GM12875 (cell line): Measurements from ENCODE around the gene SH2D4B.

Experiments used
- H3K4me3 ChIP-seq: one replicate; pipeline ENCODE4 v1.5.1; 2011; ENCODE audit warnings: low read depth, low read length, control low read depth
- TF ChIP-seq, protein P1 (sequence below): IDR thresholded peaks from 2 replicates; pipeline ENCODE4 v1.5.1; 2011; ENCODE audit warnings: low read depth, mild to moderate bottlenecking, control low read depth, inconsistent platforms, low read length, moderate library complexity, borderline replicate concordance; ENCODE audit not compliant: insufficient read depth

Gene SH2D4B

GRCh38 chr10:80609331-80609730, 71.6 kb downstream of the SH2D4B start:
- TF ChIP-seq, protein P1, sequence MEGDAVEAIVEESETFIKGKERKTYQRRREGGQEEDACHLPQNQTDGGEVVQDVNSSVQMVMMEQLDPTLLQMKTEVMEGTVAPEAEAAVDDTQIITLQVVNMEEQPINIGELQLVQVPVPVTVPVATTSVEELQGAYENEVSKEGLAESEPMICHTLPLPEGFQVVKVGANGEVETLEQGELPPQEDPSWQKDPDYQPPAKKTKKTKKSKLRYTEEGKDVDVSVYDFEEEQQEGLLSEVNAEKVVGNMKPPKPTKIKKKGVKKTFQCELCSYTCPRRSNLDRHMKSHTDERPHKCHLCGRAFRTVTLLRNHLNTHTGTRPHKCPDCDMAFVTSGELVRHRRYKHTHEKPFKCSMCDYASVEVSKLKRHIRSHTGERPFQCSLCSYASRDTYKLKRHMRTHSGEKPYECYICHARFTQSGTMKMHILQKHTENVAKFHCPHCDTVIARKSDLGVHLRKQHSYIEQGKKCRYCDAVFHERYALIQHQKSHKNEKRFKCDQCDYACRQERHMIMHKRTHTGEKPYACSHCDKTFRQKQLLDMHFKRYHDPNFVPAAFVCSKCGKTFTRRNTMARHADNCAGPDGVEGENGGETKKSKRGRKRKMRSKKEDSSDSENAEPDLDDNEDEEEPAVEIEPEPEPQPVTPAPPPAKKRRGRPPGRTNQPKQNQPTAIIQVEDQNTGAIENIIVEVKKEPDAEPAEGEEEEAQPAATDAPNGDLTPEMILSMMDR, result no peak
- H3K4me3 ChIP-seq, result no peak overlapping the region

- no peak overlapping the region for H3K4me3 ChIP-seq
- TF ChIP-seq, protein P1, result no peak
Observed at GRCh38 chr10:80611481-80612185, 73.9 kb downstream of the SH2D4B start.

- TF ChIP-seq, protein P1, result no peak
- H3K4me3 ChIP-seq, result no peak overlapping the region
Observed at GRCh38 chr10:80612261-80612660, 74.6 kb downstream of the SH2D4B start.

DNA sequence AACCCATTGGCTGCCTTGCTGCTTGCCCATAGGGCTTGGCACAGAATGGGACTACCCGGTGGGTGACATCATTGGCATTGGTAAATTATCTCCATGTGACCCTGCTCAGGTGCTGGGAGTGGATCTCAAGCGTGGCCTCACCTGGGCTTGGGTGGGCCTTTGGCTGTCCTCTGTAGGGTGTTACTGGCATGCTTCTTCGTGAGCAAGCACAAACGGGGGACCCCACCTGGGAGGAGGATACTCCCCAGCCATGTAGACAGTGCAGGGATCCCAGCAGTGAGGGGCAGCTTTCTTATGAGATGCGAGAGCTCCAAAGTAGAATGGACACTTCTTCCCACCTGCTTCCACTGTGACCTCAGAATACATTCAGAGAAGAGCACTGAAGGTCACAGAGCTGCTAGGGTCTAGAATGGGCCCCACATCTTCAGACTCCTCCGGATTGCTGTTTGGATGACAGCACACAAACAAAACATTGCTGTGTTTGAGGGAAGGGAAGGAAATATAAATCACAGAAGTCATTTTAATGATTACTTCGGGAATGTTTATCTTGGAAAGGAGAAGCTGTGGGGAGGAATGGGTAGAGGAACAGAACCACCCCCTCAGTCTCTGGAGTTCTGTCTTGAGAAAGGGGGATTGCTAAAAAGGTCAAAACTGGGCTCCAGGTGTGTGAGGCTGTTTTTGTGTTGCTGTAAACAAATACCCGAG, 75.9 kb downstream of the SH2D4B start:
- TF ChIP-seq, protein P1, result no peak
- no peak overlapping the region for H3K4me3 ChIP-seq

GRCh38 chr10:80614576-80615416, 77.1 kb downstream of the SH2D4B start:
- TF ChIP-seq, protein P1, result no peak
- H3K4me3 ChIP-seq, result no peak overlapping the region

DNA sequence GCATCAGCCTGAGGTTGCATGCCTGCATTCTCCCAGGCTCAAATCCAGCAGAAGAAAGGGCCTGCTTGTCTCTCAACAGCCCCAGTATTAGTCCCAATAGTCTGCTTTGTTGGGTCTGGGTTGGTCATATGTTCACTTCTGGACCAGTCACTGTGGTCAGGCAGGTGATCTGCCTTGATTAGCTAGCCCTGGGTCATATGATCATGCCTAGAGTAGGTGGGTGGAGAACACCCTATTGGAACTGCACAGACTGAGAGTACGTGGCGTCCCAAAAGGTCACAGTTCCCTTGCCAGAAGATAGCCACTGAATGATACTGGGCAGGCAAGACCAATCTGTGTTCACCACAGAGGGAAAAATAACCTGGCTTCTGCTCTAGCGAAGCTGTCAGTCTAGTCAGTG, 80.1 kb downstream of the SH2D4B start:
- no peak overlapping the region for H3K4me3 ChIP-seq
- TF ChIP-seq, protein P1, result no peak
